ENCODE results near the gene KLHL15. TPM values are rescaled to one million over a fixed set of nuclear protein-coding genes. Genes with fewer than 3 reads are reported as not detected.

Gene KLHL15
- total RNA-seq, 1 donor from 2014 or later = 3.4 TPM

DNA sequence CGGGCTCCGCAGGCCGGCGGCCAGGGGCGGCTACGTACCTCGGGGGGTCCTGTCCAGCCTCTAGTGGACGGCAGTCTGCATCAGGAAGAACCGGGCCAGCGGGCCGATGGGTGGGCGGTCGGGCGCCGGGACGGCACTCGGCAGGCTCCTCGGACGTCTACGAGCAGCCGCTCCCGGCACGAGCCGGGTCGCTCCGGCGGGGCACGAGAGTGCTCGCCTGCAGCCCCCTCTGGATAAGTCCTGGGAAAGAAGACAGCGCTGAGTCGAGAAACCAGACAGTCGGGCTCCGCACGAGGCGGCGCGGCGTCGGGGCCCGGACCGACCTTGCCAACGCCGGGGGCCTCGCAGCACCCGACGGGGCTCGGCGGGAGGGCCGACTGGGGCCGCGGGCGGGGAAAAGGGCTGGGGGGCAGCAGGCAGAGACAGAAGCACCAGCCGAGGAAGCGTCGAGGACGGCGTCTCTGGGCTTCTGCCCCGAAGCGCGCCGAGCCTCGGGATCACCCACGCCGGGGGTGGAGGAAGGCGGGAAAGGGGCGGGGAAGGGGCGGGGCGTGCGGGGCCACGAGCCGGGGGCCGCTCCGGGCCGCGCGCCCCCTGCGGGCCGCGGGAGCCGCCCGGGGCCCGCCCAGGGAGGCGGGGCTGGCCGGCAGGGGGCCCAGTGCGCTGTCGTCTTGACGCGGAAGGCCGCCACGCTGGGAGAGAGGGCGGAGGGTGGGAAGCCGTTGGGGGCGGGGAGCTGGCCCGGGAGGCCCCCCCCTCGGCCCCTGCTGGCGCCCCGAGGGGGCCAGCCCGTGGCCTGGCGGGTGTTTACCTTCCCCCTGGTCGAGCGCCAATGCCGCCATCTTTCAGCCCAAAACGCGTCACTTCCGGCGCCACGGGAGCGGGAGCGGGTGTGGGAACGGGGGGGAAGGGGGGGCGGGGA, 1.9 kb downstream of the KLHL15 start:
- TF ChIP-seq, protein P1, sequence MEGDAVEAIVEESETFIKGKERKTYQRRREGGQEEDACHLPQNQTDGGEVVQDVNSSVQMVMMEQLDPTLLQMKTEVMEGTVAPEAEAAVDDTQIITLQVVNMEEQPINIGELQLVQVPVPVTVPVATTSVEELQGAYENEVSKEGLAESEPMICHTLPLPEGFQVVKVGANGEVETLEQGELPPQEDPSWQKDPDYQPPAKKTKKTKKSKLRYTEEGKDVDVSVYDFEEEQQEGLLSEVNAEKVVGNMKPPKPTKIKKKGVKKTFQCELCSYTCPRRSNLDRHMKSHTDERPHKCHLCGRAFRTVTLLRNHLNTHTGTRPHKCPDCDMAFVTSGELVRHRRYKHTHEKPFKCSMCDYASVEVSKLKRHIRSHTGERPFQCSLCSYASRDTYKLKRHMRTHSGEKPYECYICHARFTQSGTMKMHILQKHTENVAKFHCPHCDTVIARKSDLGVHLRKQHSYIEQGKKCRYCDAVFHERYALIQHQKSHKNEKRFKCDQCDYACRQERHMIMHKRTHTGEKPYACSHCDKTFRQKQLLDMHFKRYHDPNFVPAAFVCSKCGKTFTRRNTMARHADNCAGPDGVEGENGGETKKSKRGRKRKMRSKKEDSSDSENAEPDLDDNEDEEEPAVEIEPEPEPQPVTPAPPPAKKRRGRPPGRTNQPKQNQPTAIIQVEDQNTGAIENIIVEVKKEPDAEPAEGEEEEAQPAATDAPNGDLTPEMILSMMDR (conservative IDR thresholded peaks at IDR 0.05; ENCODE audit: low read depth, low read length) = no peak
- H3K4me3 ChIP-seq (ENCODE audit: low read depth, low read length) = peak overlapping the region; percentile 73
- no peak for DNase-seq (ENCODE audit: low read depth)

DNA sequence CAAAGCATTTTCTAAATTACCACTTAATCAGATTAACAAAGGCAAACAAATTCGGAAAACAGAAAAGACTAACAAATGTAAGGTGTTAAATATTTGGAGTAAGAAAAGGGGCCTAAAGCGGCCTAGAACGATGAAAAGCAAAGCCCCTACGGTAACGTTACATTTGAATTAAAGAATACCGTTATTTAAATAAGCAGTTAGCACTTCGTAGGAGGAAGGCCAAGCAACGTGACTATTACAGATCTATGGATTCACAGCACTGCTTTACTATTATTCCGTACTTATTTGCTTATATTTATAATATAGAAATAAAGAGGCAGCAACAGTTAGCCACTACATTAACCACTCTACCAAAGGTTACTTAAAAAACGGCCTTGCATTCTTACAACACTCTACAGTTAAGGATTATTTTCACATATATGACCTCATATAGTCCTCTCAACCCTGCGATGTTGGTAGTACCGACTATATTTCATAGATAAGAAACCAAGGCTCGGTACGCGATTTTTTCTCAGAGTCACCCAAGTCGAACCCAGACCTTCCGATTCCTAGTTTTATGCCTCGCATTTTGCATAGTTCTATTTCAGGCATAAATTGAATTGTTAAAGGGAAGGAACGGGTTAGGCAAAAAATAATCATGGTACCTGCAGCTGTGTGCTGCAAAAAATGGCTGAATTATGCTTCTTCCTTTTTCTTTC, 2.9 kb downstream of the KLHL15 start:
- DNase-seq (ENCODE audit: low read depth) = no peak
- H3K4me3 ChIP-seq (ENCODE audit: low read depth, low read length) = peak overlapping the region; percentile 72
- TF ChIP-seq, protein P1 (conservative IDR thresholded peaks at IDR 0.05; ENCODE audit: low read depth, low read length) = no peak

DNA sequence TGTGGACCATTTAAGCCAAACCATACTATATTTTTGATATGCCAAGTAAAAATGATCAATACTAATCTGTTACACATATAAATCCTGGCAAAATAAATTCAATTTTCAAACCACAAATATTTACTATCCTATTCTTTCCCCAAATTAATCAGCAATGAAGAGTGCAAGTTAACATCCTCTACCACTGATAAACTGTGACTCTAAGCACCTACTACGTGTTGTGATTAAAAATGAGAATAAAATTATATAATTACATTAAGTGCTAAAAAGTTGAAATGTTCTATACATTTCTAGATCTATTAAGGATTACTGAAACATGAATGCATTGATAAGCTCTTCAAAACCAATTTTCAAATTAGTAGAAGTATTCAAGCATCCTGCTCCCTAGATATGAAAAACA, 3.4 kb downstream of the KLHL15 start:
- TF ChIP-seq, protein P1 (conservative IDR thresholded peaks at IDR 0.05; ENCODE audit: low read depth, low read length) = no peak
- H3K4me3 ChIP-seq (ENCODE audit: low read depth, low read length) = peak overlapping the region; percentile 72
- no peak for DNase-seq (ENCODE audit: low read depth)

DNA sequence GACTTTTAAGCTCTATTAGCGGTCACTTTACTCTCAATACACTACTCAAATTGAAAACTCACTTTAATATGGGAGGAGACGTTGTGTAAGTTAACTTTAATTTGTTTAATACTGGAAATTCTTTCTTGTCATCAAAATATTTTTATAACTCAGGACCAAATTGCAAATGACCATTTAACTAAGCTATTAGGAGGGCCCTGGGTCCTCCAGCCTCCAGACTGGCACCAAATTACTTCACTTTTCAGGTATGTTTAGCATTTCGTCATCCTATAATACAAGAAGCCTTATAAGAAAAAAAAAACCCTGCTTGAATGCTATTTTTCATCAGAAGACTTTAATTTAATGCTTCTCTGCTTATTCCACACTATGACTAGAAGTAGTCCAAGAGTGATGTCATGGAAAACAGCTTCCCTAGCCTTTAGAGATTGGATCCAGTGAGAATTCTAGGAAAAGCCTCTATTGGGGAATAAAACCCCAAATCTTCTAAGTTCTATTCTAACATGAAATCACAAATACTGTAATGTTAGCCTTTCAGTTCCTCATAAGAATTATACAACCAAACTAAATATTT, 6.6 kb downstream of the KLHL15 start:
- H3K4me3 ChIP-seq (ENCODE audit: low read depth, low read length) = no peak overlapping the region
- DNase-seq (ENCODE audit: low read depth) = no peak
- TF ChIP-seq, protein P1 (conservative IDR thresholded peaks at IDR 0.05; ENCODE audit: low read depth, low read length) = no peak

DNA sequence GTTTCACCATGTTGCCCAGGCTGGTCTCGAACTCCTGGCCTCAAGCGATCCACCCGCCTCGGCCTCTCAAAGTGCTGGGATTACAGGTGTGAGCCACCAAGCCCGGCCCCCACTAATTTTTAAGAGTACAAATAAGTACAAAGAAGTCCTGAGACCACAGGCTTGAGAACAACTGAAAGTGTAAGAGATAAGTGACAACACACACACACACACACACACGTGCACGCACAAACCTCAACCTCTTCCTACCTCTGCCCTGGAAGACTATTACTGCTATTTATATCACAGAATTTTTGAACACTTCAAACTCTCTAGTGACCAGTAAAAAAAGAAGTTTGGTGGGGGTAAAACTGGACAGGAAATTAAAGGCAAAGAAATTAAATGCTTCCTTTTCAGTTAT, 7.5 kb downstream of the KLHL15 start:
- no peak for DNase-seq (ENCODE audit: low read depth)
- no peak overlapping the region for H3K4me3 ChIP-seq (ENCODE audit: low read depth, low read length)
- TF ChIP-seq, protein P1 (conservative IDR thresholded peaks at IDR 0.05; ENCODE audit: low read depth, low read length) = no peak

DNA sequence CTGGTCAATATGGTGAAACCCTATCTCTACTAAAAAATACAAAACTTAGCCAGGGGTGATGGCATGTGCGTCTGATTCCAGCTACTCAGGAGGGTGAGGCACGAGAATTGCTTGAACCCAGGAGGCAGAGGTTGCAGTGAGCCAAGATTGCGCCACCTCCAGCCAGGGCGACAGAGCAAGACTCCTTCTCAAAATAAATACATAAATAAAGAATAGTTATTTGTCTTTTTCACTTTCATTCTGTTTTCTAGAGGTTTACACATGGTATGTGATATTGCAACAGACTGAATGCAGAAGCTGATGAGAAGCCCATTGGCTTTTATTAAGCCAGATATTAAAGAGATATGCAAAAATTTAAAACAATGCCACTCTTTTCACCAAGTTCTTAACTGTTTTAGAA, 8.2 kb downstream of the KLHL15 start:
- TF ChIP-seq, protein P1 (conservative IDR thresholded peaks at IDR 0.05; ENCODE audit: low read depth, low read length) = no peak
- no peak overlapping the region for H3K4me3 ChIP-seq (ENCODE audit: low read depth, low read length)
- no peak for DNase-seq (ENCODE audit: low read depth)

Measured in epithelial cell of proximal tubule (primary cell).